ENCODE data around the gene MAGI3. TPM values are rescaled to one million over a fixed set of nuclear protein-coding genes. Genes with fewer than 3 reads are reported as not detected.

Gene MAGI3
- total and polyA plus RNA-seq, 9 donors = 5.3 to 20.8 (median 15.4) TPM

GRCh38 chr1:113416496-113416895, 26.2 kb downstream of the MAGI3 start:
- H3K36me3 ChIP-seq = no peaks in the 10 kb centered on the region
- no peak for TF ChIP-seq POLR2A (IDR thresholded peaks at IDR 0.05)
- TF ChIP-seq EP300 (IDR thresholded peaks at IDR 0.05) = no peak
- TF ChIP-seq, protein P1, sequence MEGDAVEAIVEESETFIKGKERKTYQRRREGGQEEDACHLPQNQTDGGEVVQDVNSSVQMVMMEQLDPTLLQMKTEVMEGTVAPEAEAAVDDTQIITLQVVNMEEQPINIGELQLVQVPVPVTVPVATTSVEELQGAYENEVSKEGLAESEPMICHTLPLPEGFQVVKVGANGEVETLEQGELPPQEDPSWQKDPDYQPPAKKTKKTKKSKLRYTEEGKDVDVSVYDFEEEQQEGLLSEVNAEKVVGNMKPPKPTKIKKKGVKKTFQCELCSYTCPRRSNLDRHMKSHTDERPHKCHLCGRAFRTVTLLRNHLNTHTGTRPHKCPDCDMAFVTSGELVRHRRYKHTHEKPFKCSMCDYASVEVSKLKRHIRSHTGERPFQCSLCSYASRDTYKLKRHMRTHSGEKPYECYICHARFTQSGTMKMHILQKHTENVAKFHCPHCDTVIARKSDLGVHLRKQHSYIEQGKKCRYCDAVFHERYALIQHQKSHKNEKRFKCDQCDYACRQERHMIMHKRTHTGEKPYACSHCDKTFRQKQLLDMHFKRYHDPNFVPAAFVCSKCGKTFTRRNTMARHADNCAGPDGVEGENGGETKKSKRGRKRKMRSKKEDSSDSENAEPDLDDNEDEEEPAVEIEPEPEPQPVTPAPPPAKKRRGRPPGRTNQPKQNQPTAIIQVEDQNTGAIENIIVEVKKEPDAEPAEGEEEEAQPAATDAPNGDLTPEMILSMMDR (IDR thresholded peaks at IDR 0.05) = no peak
- intact Hi-C loops (cut with DNase I) = no loop called here

DNA sequence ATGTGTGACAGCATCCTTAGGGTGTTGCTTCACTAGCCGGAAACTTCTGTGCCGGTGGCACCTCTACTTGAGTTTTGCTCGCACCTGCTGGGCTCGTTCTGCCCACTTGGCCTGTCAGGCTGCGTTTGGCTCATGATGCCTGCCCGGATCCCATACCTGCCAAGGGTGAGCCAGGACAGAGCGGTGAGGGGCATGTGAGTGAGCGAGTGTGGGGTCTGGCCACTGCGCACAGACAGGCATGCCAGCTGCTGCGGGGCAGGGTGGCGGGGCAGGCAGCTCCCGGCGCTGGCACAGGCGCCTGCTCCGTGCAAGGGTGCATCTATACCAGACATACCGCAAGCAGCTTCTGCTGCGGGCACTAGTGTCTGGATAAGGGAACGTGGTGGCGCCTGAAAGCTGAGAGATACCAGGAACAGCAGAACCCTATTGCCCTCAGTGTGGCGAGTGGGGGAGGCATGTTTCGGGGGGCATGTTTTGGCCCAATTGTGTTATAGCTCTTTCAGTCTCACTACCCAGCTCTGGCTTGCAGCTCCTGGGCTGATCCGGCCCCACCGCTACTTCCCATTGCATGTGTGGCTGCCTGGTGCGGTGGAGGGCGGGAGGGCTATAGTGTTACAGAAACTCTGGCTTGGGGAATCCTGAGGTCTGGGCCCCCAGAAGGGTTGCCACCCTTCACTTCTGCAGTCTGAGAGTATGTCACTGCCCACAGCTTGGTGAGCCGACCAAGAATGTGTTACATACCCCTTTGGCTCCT, 32.2 kb downstream of the MAGI3 start:
- Histone ChIP-seq H3K27me3 (no peaks in the 10 kb centered on the region), H3K9me3 (no peaks in the 10 kb centered on the region), H3K4me3 (no peak overlapping the region), H3K36me3 (no peaks in the 10 kb centered on the region), H3K4me1 (ENCODE audit: insufficient read depth) (peaks cover 1% of the 10 kb centered on the region), H3K27ac (no peak overlapping the region)
- WGBS, 3 donors = 98 to 99% (median 98%) methylated on average over 26 of the region's 26 CpGs
- TF ChIP-seq POLR2A (IDR thresholded peaks at IDR 0.05) (no peak), EP300 (IDR thresholded peaks at IDR 0.05) (no peak)
- TF ChIP-seq, protein P1 (IDR thresholded peaks at IDR 0.05) = no peak
- no peak for DNase-seq
- intact Hi-C loops (cut with DNase I) = no loop called here

More at GRCh38 chr1:113416496-113416895, 26.2 kb downstream of the MAGI3 start:
- 73 to 78% (median 75%) methylated on average over 2 of the region's 2 CpGs for WGBS, 3 donors
- Histone ChIP-seq H3K4me1 (ENCODE audit: insufficient read depth) (no peaks in the 10 kb centered on the region), H3K9me3 (no peaks in the 10 kb centered on the region), H3K4me3 (no peak overlapping the region), H3K27me3 (no peaks in the 10 kb centered on the region), H3K27ac (no peak overlapping the region)
- no peak for DNase-seq

DNA sequence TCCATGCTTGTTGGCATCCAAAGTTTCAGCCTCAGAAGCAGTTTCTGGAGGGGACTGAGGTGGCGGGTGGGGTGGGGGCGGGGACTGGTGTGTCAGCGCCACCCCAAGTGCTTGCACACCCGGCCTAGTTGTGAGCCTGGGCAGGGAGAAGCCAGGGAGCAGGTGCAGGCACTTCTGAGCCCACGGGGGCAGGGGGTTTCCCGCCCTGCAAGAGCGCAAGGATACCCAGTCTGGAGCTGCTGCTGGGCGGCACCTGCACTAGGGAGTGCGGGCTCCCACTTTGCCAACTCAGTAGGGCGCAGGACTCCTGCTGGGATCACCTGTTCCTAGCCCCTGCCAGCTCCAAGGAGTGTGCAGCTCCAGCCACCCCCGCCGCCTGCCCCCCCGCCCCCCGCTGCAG, 33.5 kb downstream of the MAGI3 start:
- Histone ChIP-seq H3K27ac (no peak overlapping the region), H3K4me1 (ENCODE audit: insufficient read depth) (peaks cover 1% of the 10 kb centered on the region), H3K9me3 (no peaks in the 10 kb centered on the region), H3K27me3 (no peaks in the 10 kb centered on the region), H3K4me3 (no peak overlapping the region), H3K36me3 (no peaks in the 10 kb centered on the region)
- WGBS, 3 donors = 91 to 98% (median 96%) methylated on average over 9 to 14 of the region's 14 CpGs
- TF ChIP-seq POLR2A (IDR thresholded peaks at IDR 0.05) = no peak
- TF ChIP-seq, protein P1 (IDR thresholded peaks at IDR 0.05) = no peak
- no peak for TF ChIP-seq EP300 (IDR thresholded peaks at IDR 0.05)
- intact Hi-C loops (cut with DNase I) = no loop called here
- DNase-seq = no peak

DNA sequence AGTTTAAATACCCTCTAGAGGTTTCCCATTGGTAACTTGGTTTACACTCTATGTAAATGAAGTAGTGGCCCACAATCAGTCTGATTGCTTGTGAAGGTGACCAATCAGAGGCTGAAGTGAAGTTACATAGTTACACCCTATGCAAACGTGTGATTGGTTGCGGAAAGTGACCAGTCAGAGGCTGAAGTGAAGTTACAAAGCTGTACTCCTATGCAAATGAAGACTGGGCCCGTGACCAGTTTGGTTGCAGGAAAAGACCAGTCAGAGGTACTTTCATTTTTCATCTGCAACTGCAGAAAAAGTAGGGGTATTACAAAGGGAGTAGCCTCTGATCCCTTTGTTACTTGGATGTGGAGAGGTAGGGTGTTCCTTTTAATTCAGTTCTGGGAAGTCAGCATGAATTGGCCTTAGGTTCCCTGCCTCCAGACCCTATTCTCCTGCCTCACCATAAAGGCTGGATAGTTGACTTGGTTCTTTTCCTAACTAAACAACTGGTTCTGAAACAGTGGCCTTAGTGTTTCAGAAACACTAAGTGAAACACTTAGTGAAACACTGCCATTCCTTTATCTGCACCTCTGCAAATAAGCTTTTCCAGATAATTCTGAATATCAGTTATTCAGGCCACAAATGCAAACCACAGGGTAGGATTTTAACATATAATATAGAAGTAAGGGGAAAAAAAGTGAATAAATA, 39.3 kb downstream of the MAGI3 start:
- H3K36me3 ChIP-seq = no peaks in the 10 kb centered on the region
- TF ChIP-seq, protein P1 (IDR thresholded peaks at IDR 0.05) = no peak
- 87 to 92% (median 88%) methylated on average over 3 of the region's 3 CpGs for WGBS, 3 donors
- no peak for DNase-seq
- H3K9me3 ChIP-seq = no peaks in the 10 kb centered on the region
- intact Hi-C loops (cut with DNase I) = no loop called here
- H3K4me1 ChIP-seq (ENCODE audit: insufficient read depth) = peaks cover 1% of the 10 kb centered on the region
- no peak overlapping the region for H3K4me3 ChIP-seq
- H3K27me3 ChIP-seq = no peaks in the 10 kb centered on the region
- H3K27ac ChIP-seq = no peak overlapping the region
